Fibroblast of skin of right quadriceps (primary cell): Measurements from ENCODE around the gene STK24.
"Not testable (repeated sequence)": the region's sequence is repeated elsewhere in the genome, so short reads cannot be mapped to it uniquely, and the experiment has no call there.

Source experiments
- DNase-seq: peaks from one replicate; pipeline ENCODE4 v3.0.0-alpha.2; 2013

Gene STK24

DNA sequence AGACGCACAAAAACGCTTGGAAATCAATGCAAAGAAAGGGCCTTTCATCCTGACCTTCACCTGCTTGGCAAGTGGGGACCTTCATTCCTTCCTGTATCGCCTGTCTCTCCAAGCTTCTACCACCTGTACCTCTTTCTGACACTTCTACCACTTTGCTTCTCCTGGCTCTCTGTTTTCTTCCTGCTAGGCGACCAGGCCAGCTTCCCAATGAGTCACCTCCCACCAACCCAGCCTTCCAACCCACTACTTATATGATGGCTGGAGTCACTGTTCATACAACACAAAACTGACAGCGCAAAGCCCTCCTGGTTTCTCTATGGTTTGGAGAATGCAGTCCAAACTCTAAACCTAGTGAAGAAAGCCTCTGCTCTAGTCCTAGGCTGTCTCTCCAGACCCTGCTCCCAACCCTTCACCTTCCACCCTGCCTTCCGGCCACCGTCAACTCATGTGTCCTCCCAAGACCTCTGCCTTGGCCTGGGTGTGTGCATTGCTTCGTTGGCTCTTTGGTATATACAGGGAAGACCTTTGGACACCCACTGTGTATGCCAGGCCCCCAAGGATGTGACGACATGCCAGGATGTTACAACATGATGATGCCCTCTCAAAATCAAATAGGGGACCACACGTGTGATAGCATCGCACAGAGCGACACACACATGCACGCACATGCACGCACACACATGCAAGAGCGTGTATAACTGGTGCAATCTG, 148.5 kb downstream of the STK24 start:
- DNase-seq, result no peak

DNA sequence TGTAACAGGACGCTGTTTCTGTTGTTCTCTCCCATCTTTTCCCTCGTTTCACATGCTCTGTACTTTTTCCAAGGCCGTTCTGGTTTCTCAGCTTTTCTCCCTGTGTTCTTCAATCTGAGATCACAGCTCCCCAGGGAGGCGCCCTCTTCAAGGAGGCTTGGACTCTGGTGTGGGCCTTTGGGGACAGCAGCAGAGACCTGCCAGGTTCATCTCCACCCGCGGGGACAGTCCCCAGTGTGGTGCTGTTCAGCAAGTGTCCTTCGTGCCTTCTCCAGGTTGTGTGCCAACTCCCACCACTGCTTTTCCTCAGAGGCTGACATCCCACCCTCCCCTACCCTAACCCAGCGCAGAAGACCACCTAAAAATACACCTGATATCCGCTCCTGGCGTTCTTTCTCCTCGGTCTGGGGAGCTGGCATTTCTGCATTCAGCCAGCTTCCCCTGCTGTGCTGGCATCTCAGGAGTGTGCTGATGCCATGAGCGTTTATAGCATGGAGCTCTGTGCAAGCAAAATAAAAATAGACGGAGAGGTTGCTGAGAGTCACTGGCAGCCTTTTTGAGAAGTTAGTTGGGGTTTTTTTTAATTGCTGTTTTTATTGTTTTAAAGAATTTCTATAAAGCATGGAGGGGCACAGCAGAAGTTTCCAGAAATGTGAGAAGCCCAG, 149.4 kb downstream of the STK24 start:
- DNase-seq, result no peak

DNA sequence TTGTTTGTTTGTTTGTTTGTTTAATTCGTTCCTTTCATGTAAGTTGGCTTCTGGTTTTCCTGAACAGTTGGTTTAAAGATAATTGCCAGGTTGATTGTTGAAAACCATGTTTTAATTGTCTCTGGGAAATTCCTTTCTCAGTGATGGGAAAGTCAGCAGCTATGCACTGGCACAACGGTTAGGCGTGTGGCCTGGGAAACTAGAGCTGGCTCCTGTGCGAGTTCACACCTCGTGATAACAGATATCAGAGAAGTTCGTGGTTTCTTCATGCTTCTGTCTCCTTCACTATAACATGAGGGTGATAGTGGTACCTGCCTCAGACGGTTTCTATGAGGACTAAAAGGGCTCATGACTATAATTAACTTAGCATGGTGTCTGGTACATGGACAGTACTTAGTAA, 153.5 kb downstream of the STK24 start:
- no peak for DNase-seq

DNA sequence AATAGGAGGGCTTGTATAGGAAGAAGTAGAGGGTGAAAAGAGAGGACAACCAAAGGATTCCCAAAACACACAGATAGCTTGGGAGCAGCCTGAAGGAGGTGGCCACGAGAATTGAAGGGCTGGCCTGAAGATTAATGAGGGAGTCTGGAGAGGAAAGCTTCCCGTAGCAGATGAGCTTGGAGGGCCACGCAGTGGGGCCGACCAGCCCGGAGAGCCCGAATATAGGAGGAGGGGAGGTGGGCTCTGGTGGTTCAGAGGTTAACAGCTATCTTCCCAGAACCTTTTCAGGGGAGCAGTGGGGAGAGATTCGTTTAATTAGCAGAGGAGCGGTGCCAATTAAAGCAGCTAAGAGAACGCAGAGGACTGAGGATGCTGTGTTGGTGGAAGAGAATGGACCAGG, 154.9 kb downstream of the STK24 start:
- DNase-seq, result no peak

DNA sequence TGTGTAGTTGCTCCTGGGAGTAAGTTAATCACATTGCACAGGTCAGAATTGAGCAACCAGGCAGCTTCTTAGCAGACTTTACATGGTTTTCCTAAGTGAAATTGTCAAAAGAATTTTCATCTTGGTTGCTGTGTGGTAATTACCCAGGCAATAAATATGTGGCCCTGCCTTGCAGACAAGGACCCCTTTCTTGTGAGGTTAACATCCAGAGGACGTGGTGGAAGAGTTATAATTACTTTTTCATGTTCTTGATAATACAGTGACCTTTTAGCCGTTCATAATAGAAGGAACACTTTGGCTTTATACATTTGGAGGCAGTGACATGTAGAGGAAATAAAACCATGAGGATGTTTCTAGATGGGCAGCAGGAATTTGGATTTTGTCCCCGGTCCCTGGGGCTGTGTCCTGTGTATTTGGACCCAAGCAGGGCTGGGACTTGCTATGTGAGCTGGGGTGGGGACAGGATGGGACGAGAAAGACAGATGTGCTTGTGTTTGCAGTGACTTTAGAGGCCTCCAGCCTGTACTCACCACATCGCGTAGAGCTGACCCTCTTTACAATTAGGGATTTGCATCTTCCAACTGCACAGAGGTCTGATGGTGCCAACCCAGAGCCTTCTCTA, 156.2 kb downstream of the STK24 start:
- no peak for DNase-seq

DNA sequence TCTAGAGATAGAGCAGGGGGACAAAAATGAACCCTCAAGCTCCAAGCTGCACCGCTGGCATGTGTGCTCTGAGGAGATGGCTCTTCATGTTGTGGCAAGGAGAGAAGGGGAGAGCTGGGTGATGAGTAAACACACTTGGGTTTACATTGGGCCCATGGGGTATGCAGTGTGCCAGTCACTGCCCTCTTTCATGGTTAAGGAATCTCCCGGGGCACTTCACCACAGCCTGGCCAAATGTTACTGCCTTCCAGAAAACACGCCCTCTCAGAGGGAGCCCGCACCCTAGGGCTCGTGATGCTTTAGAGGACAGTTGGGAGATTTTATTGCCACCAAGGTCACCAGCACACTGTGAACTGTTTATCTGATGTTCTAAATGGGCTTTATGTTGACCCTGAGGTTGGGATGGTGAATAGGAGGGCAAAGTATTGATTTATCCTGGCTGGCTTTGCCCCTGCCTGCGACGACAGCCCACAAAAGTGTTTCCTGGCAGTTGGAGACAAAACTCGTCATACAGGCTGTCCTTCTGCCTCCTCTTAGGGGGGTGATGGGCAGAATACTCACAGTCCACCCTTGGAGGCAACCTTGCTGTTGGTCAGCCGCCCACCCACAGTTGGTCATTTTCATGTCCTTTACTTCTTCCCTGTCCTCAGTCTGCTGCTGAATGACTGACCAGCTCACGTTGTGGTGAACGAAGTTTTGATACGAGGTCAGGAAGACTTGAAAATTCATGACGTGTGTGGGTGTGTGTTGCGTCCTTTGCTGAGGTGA, 156.9 kb downstream of the STK24 start:
- no peak for DNase-seq

DNA sequence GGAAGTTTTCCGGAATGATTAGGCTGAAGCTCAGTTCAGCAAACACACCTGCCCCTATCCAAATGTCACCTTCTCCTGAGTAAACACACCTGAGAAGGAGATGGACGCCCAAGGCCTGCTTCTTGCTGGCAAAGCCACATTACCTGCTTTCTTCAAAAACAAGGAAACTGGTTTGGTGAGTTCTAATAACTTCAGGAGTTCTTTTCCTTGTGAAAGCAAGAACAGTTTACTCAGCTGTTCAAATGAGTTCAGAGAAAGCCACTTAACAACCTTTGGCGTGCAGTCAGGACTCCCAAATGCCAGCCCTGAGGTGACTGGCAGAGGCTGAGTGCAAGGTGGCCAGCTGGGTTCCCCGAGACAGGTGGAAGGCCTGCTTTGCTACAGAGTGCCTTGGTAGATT, 160.5 kb downstream of the STK24 start:
- DNase-seq, result no peak

DNA sequence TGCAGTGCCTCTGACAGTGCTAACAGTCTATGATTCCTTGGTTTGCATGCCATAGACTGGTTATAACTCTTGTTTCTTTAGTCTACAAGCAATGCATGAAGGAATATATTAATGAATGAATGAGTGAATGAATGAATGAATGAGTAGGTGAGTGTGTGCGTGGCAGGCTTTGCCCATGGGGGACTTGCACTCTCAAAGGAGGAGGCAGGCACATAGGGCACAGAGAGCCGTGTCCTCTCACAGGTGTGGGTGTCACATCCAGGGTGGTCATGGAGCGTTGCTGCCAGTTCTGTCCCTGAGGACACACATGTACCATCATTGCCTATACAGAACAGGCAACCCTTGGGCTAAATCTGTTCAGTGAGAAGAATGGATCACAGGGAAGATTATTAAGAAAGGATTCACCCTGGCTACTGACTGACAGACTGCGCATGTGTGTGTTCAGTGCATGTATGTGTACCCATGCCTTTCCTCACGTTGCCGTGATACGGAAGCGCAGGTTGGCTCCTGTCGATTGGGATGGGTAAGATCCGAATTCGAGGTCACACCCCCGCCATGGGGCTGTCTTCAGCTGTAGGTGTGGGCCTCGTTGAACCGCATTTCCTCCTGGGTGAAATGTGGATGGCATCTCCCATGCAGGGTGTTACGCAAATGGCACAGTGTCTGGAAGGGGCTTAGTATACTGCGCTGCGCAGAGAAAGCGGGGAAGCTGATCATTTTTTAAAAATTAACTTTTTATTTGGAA, 161.4 kb downstream of the STK24 start:
- DNase-seq, result no peak

DNA sequence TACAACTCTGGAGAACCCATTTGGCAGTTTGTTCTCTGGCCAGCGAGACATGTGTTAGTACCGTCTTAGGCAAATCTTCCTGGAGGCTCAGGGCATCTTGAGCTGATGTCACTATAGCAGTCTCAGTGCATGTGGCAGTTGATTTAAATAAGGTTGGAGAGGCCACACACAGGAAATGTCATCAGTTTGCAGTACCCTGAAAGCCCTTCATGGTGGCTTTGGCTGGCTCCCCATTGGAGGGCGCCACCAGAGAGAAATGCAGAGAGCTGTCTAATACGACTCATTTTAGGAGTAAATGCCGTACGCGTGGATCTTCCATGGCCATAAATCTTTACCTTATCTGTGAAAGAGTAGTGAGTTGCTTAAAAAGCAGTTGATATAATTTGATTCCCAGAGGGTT, 163.1 kb downstream of the STK24 start:
- DNase-seq, result no peak

DNA sequence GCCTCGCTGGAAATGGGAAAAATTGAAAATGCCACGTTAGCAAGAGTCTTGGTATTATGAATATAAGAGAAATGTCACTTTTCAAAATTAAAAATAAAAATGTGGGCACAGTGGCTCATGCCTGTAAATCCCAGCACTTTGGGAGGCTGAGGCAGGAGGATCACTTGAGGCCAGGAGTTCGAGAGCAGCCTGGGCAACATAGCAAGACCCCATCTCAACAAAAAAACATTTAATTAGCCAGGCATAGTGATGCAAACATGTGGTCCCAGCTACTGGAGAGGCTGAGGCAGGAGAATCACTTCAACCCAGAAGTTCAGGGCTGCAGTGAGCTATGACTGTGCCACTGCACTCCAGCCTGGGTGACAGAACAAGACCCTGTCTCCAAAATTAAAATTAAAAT, 163.6 kb downstream of the STK24 start:
- not testable (repeated sequence) for DNase-seq

DNA sequence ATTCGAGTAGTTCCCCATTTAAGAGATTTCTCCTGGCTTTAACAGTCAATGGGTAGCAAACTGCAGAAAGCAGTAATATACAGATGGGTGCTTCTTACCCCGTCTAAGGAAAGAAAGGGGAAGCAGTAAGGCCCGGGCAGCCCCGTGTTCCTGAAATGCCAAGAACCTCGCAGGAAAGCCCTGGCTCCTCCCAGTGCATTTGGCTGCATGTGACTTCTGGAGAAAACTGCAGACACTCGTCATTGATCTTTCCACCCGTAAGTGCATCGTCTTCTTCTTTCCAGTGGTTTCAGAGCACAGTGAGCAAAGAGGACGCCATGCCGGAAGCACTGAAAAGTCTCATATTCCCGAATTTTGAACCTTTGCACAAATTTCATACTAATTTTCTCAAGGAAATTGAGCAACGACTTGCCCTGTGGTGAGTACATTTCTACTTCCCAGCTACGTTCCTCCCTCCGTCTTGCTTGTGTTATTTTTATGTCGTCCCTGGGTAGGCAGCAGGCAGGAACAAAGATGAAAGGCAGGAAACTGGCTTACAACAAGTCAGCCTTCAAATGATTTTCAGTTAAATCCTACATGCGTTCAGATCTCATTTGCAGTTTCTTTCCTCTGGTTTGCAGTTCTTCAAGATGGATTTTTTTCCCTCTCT, 165.2 kb downstream of the STK24 start:
- peak; percentile 50 for DNase-seq

DNA sequence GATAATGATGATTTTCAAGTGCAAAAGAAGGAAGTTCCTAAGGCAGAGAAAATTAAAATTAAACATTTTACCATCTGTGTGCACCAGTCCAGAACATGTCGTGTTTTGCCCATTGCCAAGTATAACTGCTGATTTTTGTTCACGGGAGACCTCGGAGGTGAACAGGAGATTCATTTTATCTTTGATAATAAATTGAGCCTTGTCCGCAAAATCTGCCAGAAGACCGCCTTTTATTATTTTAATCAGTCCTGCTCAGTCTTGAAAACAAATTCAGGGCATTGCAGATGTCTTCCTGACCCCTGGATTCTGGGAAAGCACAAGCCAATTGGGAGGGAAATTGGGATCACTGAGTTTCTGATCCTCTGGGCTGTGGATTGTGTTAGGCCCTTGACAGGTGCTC, 165.9 kb downstream of the STK24 start:
- DNase-seq, result no peak

DNA sequence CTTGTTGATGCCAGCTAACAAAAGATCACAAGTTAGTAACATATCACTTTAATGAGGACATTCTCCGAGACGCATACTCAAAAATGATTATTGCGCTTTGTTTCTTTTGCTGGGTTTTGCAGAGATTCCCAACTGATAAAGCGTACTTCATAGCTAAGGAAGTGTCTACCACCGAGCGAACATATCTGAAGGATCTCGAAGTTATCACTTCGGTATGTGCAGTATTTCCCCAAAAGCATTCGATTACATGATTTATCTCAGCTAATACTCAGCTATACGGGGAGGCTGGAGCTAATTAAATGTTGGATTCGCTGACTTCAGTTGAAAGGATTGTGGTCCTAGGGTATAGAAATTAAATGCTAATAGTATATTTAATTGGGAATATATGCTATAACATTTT, 166.3 kb downstream of the STK24 start:
- peak; percentile 88 for DNase-seq

DNA sequence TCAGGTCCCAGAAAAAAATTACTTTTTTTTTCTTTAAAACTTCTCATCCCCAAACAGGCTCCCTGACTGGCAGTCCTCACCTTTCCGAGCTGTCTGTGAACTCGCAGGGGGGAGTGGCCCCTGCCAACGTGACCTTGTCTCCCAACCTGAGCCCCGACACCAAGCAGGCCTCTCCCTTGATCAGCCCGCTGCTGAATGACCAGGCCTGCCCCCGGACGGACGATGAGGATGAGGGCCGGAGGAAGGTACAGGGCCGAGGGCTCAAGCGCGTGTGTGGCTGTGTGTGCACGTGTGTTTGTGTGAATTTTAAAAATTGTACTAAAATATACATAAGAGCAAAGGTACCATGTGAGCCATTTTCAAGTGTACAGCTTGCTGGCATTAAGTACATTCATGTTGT, 167.6 kb downstream of the STK24 start:
- no peak for DNase-seq

DNA sequence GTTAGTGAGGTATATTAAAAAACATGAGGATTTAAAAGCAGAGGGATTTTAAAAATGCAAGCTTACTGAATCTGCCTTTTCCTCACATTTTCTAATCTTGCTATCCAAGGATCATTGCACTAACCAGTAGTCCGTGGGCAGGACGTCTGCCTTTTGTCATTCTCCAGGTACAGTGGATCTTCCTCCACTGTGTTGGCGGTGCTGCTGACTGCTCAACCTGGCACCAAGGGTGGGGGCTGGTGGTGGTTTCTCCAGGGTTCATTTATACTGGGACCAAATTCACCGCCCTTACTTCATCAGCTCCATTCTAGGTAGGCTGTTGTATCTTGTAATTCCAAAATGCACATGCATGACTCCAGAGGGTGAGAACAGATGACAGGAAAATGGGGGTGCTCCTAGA, 169.3 kb downstream of the STK24 start:
- DNase-seq, result no peak

DNA sequence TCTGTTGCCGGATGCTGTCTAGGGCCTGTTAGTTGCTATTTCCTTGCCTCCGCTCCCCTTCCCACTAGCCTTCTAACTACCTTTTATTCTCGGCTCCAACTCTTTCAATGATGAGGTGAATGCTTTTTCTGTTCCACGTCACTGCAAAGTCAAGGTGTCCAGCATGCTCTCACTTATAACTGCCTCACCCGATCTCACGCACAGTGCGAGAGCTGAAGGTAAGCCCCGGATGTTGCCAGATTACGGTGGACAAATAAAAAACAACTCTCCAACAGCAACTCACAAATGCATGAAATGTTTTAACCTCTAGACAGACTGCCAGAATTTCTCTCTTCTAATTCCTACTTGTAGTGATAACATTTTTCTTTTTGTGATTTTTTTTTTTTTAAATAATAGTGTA, 169.9 kb downstream of the STK24 start:
- DNase-seq, result no peak

DNA sequence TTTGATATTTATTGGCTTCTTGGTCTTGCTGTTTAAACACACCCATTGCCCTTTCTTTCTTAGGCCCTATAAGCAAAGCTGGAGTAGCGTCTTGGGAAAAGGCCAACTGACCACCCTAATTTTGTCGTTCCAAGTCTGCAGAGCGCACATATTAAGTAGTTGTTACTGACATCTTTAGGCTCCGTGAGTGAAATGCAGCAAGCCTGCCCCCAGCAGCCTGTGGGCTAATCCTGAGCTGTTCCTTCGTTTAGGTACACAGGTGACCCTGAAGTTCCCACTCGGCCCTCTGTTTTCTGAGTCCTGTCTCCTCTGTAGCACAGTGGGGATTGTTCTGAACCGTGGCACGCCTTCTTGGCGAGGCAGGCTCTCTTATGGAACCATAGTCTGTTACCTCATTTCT, 170.5 kb downstream of the STK24 start:
- no peak for DNase-seq

DNA sequence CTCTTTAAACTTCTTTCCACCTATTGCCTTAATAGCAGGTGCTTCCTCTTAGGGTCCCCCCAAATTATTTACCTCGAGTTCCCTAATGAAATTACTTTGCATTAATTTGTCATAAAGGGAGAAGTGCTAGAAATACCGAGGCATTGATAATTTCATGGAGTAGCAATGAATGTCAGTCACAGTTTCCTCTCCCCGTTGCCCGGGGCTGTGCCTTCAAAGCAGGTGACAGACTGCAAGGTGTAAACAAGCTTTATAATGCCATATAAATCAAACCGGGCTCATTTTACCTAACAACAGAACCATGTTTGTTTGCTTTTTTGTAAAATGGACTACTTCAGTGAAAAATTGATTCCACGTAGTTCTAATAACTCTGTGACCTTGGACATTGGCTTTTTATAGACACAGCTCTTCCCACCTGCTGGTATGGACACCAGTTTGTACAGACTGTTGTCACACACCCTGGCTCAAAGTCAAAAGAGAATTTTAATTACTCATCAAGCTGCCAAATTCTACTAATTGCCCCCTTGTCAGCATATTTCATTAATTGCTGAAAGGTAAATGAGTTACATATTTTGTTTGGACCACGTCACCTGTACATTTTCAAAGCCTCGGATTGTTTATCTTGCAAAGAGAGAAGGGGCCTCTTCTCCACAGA, 171.1 kb downstream of the STK24 start:
- DNase-seq, result no peak

DNA sequence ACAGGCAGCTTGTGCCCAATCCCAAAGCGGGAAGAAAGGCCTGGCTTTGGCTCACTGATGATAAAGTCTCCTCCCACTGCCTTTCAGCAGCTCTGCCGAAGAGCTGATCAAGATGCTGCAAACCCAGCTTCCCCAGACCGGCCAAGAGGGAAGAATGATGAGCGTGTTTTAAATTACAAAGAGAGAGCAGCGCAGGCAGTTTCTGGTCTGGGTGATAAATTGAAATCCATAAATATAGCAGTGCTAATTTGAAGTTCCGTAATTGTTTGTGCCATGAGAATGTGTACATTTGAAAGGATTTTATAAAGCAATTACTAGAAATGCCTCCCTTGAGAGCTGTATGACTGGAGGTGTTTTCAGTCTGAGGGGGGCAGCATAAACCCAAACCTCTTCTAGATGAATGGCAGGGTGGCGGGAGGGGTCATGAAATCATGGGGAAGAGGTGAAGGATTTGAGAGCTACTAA, 171.8 kb downstream of the STK24 start:
- peak; percentile 64 for DNase-seq

DNA sequence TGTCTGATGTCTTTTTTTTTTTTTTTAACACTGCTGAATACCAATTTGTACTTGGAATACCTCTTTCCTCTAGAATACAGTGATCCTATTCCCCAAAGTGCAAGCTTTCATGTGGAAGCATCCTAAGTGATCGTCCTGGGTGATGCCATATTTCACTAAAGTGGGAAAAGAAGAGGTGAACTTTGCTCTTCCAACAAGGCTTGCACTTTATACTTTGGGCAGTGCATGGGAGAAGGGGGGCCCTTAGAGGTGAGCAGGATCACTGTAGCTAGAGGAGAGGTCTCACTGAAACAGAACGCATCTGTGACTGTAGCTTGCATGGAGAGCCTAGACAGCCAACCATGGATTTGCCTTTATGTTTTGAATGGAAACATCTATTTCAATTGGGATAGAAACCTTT, 173.8 kb downstream of the STK24 start:
- DNase-seq, result no peak

DNA sequence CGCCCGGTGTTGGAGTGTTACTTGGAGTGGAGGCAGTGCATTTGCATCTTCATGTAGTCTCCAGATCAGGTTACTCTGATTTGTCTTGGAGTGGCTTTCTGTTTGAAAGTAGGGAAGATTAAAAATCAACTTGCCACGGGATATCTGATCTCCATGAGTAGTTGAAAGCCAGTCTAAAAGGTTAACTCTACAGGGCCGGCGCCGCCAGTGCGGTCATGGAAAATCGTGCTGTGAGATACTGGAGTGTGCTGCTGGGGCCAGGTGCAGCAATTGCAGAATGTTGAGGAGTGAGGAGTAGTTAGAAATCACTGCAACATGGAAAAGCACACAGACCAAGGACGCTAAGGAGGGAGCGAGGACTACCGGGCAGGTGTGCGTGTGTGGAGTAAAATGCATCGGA, 175.0 kb downstream of the STK24 start:
- DNase-seq, result no peak

DNA sequence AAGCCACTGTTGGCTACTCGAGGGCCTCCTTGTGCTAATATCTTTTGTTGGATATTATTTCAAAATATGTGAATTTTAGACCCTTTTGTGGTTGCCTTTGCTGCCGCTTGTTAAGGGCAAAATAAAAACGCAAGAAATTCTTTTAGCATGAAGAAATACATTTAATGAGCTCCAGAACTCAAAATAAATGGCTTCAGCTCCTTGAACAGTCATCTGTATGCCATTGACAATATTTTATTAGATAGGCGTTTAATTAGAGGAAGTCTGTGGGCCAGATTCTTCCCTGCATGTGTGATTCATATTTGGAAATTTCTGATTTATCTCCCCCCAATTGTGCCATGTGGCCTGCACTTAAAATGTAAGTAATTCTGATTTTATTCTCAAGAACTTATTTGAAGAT, 177.2 kb downstream of the STK24 start:
- DNase-seq, result peak; percentile 93
